SU-DHL-6 (cell line): ENCODE data around the gene CCDC80.

Experiments used
- H2AFZ ChIP-seq: fragments of 200-600 bp; sonication (generic); 2 replicates; pipeline ENCODE4 v1.6.1; 2014; ENCODE audit warnings: low read depth, mild to moderate bottlenecking, moderate library complexity, mixed read lengths, antibody characterized with exemption, low read length; ENCODE audit not compliant: severe bottlenecking
- H3F3A ChIP-seq: fragments of 200-600 bp; shearing (Covaris generic); 2 replicates; pipeline ENCODE4 v1.6.0; 2016; ENCODE audit warnings: antibody characterized with exemption, mild to moderate bottlenecking; ENCODE audit not compliant: insufficient read depth
- H3K27ac ChIP-seq: fragments of 200-600 bp; sonication (generic); 2 replicates; pipeline ENCODE4 v1.5.1; 2016; ENCODE audit warnings: low read depth, mild to moderate bottlenecking, low read length, moderate library complexity, mixed read lengths
- H3K27me3 ChIP-seq: fragments of 200-600 bp; sonication (generic), shearing (Covaris generic); 2 replicates; pipeline ENCODE4 v1.6.0; 2014; ENCODE audit warnings: mild to moderate bottlenecking, low read length
- H3K36me3 ChIP-seq: fragments of 200-600 bp; sonication (generic); 2 replicates; pipeline ENCODE4 v1.6.1; 2014; ENCODE audit warnings: mild to moderate bottlenecking, low read length, mixed read lengths
- H3K4me2 ChIP-seq: fragments of 300-600, 200-600 bp; shearing (Covaris generic), sonication (generic); 2 replicates; pipeline ENCODE4 v1.6.0; 2014; ENCODE audit warnings: low read length, low read depth, mild to moderate bottlenecking; ENCODE audit not compliant: poor library complexity, severe bottlenecking
- H3K4me3 ChIP-seq: fragments of 200-600 bp; sonication (generic); 2 replicates; pipeline ENCODE4 v1.5.1; 2014; ENCODE audit warnings: antibody characterized with exemption, low read length, mild to moderate bottlenecking, mixed read lengths; ENCODE audit not compliant: insufficient read depth, poor library complexity, severe bottlenecking
- H3K79me2 ChIP-seq: fragments of 200-600 bp; sonication (generic); 2 replicates; pipeline ENCODE4 v1.6.1; 2014; ENCODE audit warnings: mild to moderate bottlenecking, low read length, moderate library complexity; ENCODE audit not compliant: insufficient read depth
- H3K9ac ChIP-seq: fragments of 200-600 bp; sonication (generic); 2 replicates; pipeline ENCODE4 v1.7.0; 2014; ENCODE audit warnings: mild to moderate bottlenecking, low read length
- H3K9me2 ChIP-seq: fragments of 200-600 bp; sonication (generic); replicated peaks from 2 replicates; pipeline ENCODE4 v1.6.1; 2014; ENCODE audit warnings: low read length; ENCODE audit not compliant: insufficient read depth
- H3K9me3 ChIP-seq: fragments of 200-600 bp; sonication (generic); 2 replicates; pipeline ENCODE4 v1.6.1; 2014; ENCODE audit warnings: low read length, mixed read lengths; ENCODE audit not compliant: insufficient read depth
- H4K20me1 ChIP-seq: fragments of 200-600 bp; sonication (generic); 2 replicates; pipeline ENCODE4 v1.6.1; 2014; ENCODE audit warnings: low read depth, mild to moderate bottlenecking, antibody characterized with exemption, low read length, moderate library complexity, mixed read lengths
- EZH2phosphoT487 ChIP-seq: fragments of 200-600 bp; sonication (generic), shearing (Covaris generic); conservative IDR thresholded peaks from 2 replicates; pipeline ENCODE4 v1.6.1; 2018; ENCODE audit warnings: mild to moderate bottlenecking, antibody characterized with exemption, low read length, moderate library complexity, mixed read lengths
- TF ChIP-seq, protein P1 (sequence below): fragments of 200-600 bp; sonication (generic); IDR thresholded peaks from one replicate; pipeline ENCODE4 v1.5.1; 2017; ENCODE audit warnings: antibody characterized with exemption, mild to moderate bottlenecking, low read length, moderate library complexity; ENCODE audit not compliant: insufficient read depth, poor library complexity, severe bottlenecking

Gene CCDC80

DNA sequence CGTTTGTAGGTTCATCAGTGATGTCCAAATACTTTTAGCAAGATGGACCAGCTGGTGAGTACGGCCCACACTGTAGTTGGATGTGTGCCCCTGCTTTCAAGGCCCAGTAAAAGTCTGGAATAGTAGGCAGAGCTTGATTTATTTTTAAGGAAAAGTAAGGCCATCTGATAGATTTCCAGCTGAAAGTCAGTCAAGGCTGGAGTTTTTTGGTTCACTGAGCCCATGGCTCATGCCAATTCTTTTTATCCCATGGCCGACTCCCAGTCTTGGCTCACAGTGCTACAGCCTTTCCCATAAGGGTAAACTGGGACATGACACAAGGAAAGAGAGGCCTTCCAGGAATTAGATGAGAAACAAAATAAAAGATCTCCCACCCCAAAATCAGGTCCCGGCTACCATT, 13.5 kb downstream of the CCDC80 start:
- H3K9me3 ChIP-seq, result no peaks in the 10 kb centered on the region
- H3K9ac ChIP-seq, result no peak overlapping the region
- no peak overlapping the region for H3K27ac ChIP-seq
- no peaks in the 10 kb centered on the region for H3F3A ChIP-seq
- no peaks in the 10 kb centered on the region for H4K20me1 ChIP-seq
- no peak overlapping the region for H3K4me3 ChIP-seq
- H3K4me2 ChIP-seq, result no peak overlapping the region
- no peaks in the 10 kb centered on the region for H3K79me2 ChIP-seq
- no peaks in the 10 kb centered on the region for H3K36me3 ChIP-seq
- H3K9me2 ChIP-seq, result no peaks in the 10 kb centered on the region
- no peak for TF ChIP-seq EZH2phosphoT487
- TF ChIP-seq, protein P1, sequence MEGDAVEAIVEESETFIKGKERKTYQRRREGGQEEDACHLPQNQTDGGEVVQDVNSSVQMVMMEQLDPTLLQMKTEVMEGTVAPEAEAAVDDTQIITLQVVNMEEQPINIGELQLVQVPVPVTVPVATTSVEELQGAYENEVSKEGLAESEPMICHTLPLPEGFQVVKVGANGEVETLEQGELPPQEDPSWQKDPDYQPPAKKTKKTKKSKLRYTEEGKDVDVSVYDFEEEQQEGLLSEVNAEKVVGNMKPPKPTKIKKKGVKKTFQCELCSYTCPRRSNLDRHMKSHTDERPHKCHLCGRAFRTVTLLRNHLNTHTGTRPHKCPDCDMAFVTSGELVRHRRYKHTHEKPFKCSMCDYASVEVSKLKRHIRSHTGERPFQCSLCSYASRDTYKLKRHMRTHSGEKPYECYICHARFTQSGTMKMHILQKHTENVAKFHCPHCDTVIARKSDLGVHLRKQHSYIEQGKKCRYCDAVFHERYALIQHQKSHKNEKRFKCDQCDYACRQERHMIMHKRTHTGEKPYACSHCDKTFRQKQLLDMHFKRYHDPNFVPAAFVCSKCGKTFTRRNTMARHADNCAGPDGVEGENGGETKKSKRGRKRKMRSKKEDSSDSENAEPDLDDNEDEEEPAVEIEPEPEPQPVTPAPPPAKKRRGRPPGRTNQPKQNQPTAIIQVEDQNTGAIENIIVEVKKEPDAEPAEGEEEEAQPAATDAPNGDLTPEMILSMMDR, result no peak
- H3K27me3 ChIP-seq, result no peaks in the 10 kb centered on the region
- H2AFZ ChIP-seq, result no peak overlapping the region

GRCh38 chr3:112623717-112624116, 17.2 kb downstream of the CCDC80 start:
- no peak overlapping the region for H2AFZ ChIP-seq
- no peaks in the 10 kb centered on the region for H3K79me2 ChIP-seq
- no peaks in the 10 kb centered on the region for H3K36me3 ChIP-seq
- H3K27ac ChIP-seq, result no peak overlapping the region
- H3K4me2 ChIP-seq, result no peak overlapping the region
- H3K9ac ChIP-seq, result no peak overlapping the region
- TF ChIP-seq EZH2phosphoT487, result no peak
- TF ChIP-seq, protein P1, result no peak
- H3K9me3 ChIP-seq, result no peaks in the 10 kb centered on the region
- H3K4me3 ChIP-seq, result no peak overlapping the region
- H3K27me3 ChIP-seq, result no peaks in the 10 kb centered on the region
- no peaks in the 10 kb centered on the region for H4K20me1 ChIP-seq
- H3F3A ChIP-seq, result no peaks in the 10 kb centered on the region
- no peaks in the 10 kb centered on the region for H3K9me2 ChIP-seq

DNA sequence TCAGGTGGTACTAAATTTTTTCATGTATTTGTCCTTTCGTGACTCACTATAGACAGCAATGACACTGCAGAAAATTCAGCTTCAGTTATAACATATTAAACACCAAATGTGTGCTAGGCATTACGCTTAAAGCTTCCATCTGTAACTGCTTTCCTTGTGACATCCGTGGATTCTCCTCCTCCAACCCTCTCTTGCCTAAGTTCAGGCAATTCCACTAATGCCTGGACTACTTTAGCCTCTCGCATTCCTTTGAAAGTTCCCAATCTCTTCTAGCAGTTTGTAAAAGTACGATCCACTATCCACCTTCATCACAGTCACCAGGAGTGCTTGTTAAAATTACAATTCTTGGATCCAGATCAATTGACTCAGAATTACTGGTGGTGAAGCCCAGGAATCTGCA, 17.7 kb downstream of the CCDC80 start:
- H3K4me3 ChIP-seq, result no peak overlapping the region
- H2AFZ ChIP-seq, result no peak overlapping the region
- no peak overlapping the region for H3K4me2 ChIP-seq

More for the DNA sequence above, 17.7 kb downstream of the CCDC80 start:
- Histone ChIP-seq H4K20me1 (no peaks in the 10 kb centered on the region), H3K9me3 (no peaks in the 10 kb centered on the region), H3K36me3 (no peaks in the 10 kb centered on the region), H3K79me2 (no peaks in the 10 kb centered on the region), H3F3A (no peaks in the 10 kb centered on the region), H3K9ac (no peak overlapping the region), H3K9me2 (no peaks in the 10 kb centered on the region), H3K27ac (no peak overlapping the region), H3K27me3 (no peaks in the 10 kb centered on the region)
- TF ChIP-seq EZH2phosphoT487, result no peak
- TF ChIP-seq, protein P1, result no peak
